Loucy (cell line): ENCODE data around the gene SUSD3.

Experiments used
- CTCF ChIP-seq: fragments of 200-600 bp; sonication (generic); conservative IDR thresholded peaks from 2 replicates; pipeline ENCODE4 v1.5.1; 2014; ENCODE audit warnings: mild to moderate bottlenecking, antibody characterized with exemption, low read length
- EZH2phosphoT487 ChIP-seq: fragments of 200-600 bp; IDR thresholded peaks from 2 replicates; pipeline ENCODE4 v1.6.1; 2018; ENCODE audit warnings: antibody characterized with exemption, mild to moderate bottlenecking, moderate library complexity, borderline replicate concordance

GRCh38 chr9:93027750-93028149 lies 30.8 kb upstream of the SUSD3 start:
- TF ChIP-seq CTCF (no peak), EZH2phosphoT487 (no peak)
